Activated CD8-positive, alpha-beta T cell treated with anti-CD3 and anti-CD28 coated beads for 36 hours (primary cell): ENCODE data around the gene PTCD2. TPM values are rescaled to one million over a fixed set of nuclear protein-coding genes. Genes with fewer than 3 reads are reported as not detected.

Source experiments
- ATAC-seq: fragments of 200-7000 bp; cut with Tn5 transposase; one replicate; pipeline ENCODE4 v1.10.0; 2021; ENCODE audit warnings: mild to moderate bottlenecking, moderate library complexity
- CTCF ChIA-PET: fragments of 350-600 bp; sonication (Branson Sonifier 250); formaldehyde crosslinking; loops from one replicate; lab custom pipeline; 2021; ENCODE audit warnings: antibody characterized with exemption; lab: Charles Lee
- POLR2A ChIA-PET: fragments of 350-600 bp; sonication (Branson Sonifier 250); formaldehyde crosslinking; loops from one replicate; lab custom pipeline; 2021; ENCODE audit warnings: antibody characterized with exemption; lab: Charles Lee
- DNase-seq: peaks from one replicate; pipeline ENCODE4 v3.0.0-alpha.2; 2020
- H3K27ac Mint-ChIP-seq: one replicate; pipeline ENCODE4 v1.8.0; 2021; ENCODE audit warnings: mild to moderate bottlenecking, mixed read lengths
- H3K27me3 Mint-ChIP-seq: one replicate; pipeline ENCODE4 v1.8.0; 2021; ENCODE audit warnings: mixed read lengths
- H3K36me3 Mint-ChIP-seq: one replicate; pipeline ENCODE4 v1.8.0; 2021; ENCODE audit warnings: low read depth, mixed read lengths
- H3K4me1 Mint-ChIP-seq: one replicate; pipeline ENCODE4 v1.8.0; 2021; ENCODE audit warnings: low read depth, mixed read lengths
- H3K4me3 Mint-ChIP-seq: one replicate; pipeline ENCODE4 v1.8.0; 2021; ENCODE audit warnings: mild to moderate bottlenecking, moderate library complexity, mixed read lengths
- H3K9me3 Mint-ChIP-seq: one replicate; pipeline ENCODE4 v1.8.0; 2021; ENCODE audit warnings: mixed read lengths
- intact Hi-C: fragments of 100-400 bp; cut with micrococcal nuclease; formaldehyde crosslinking; loops from one replicate; pipeline ENCODE4 v1.10.0; 2022
- total RNA-seq, 2 experiments: library from RNA; stranded (reverse); gene quantifications; one replicate each; pipeline ENCODE4 v1.2.3, GENCODE V29; 2021
- TF ChIP-seq, protein P1 (sequence below): fragments of 200-600 bp; IDR thresholded peaks from one replicate; pipeline ENCODE4 v1.8.0; 2022; ENCODE audit warnings: antibody characterized with exemption, mild to moderate bottlenecking

PTCD2 gene
- total RNA-seq, 2 experiments from 2014 or later: 10.9 to 11.7 TPM

DNA sequence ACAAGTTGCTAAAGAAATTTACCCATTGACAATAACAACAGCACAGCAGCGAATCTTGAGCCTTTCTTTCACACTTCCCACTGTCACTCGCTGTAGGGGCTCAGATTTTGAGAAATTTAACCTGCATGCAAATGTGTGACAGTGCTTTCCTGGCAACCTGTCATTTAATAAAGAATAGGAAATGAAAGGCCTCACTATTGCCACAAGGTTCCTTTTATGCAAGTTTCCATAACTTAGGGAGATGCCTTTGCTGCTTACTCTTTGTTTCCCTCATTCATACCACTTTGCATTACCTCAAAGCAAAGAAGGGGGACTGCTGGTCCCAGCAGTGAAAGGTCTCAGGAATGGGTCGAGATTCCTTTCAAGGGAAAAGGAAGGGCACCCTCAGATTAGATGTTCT lies 49.5 kb downstream of the PTCD2 start:
- Mint-ChIP-seq H3K27ac (no peak overlapping the region), H3K36me3 (peaks cover 12% of the 10 kb centered on the region), H3K9me3 (no peaks in the 10 kb centered on the region), H3K27me3 (no peaks in the 10 kb centered on the region), H3K4me1 (no peaks in the 10 kb centered on the region), H3K4me3 (no peak overlapping the region)
- ChIA-PET CTCF (interaction anchor here (1.1 kb wide), 2 partner anchors 43 to 241 kb away, joined by 3 read pairs; no protein-coding TSS in a partner anchor), POLR2A (no interaction called here)
- no peak for DNase-seq
- intact Hi-C loops: no loop called here
- no peak for ATAC-seq
- TF ChIP-seq, protein P1, sequence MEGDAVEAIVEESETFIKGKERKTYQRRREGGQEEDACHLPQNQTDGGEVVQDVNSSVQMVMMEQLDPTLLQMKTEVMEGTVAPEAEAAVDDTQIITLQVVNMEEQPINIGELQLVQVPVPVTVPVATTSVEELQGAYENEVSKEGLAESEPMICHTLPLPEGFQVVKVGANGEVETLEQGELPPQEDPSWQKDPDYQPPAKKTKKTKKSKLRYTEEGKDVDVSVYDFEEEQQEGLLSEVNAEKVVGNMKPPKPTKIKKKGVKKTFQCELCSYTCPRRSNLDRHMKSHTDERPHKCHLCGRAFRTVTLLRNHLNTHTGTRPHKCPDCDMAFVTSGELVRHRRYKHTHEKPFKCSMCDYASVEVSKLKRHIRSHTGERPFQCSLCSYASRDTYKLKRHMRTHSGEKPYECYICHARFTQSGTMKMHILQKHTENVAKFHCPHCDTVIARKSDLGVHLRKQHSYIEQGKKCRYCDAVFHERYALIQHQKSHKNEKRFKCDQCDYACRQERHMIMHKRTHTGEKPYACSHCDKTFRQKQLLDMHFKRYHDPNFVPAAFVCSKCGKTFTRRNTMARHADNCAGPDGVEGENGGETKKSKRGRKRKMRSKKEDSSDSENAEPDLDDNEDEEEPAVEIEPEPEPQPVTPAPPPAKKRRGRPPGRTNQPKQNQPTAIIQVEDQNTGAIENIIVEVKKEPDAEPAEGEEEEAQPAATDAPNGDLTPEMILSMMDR: no peak

DNA sequence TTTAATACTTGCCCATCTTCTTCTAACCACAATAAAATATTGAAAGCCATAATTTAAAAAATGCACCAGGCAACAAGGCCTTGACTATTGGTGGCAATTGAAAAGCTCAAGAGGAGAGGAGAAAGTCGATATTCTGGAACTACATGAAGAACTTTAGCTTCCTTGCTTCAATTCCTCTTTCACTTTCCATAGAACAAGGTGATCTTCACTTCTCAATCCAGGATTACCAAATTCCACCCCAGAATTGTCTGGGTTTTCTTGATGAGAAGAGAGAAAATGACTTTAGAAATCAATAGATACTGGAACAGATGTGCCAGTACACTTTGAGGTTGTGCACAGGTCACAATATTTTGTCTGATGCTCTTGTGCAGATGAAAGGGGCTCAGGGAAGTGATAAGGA lies 52.2 kb downstream of the PTCD2 start:
- Mint-ChIP-seq H3K36me3 (peaks cover 9% of the 10 kb centered on the region), H3K4me1 (no peaks in the 10 kb centered on the region), H3K27ac (no peak overlapping the region), H3K4me3 (no peak overlapping the region), H3K9me3 (no peaks in the 10 kb centered on the region), H3K27me3 (no peaks in the 10 kb centered on the region)
- no peak for DNase-seq
- POLR2A ChIA-PET: no interaction called here
- intact Hi-C loops: no loop called here
- TF ChIP-seq, protein P1: no peak
- CTCF ChIA-PET: no interaction called here
- no peak for ATAC-seq

DNA sequence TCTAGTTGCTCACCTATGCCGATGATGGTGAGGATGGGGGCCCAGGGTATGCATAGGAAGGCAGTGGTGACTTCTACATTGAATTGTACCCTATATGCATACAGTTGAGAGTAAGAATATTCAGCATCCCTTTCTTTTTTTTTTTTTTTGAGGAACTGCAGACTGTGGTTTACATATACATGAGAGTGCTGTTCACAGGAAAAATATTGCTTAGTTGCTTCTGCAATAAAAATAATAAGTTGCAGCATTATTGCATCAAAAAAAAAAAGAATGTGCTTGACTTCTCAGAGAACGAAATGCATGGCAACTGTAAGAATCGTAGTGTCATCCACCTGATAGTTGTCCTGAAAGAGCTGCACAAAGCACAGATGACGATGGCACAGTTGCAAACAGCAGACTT lies 52.8 kb downstream of the PTCD2 start:
- Mint-ChIP-seq H3K27me3 (peaks cover under 1% of the 10 kb centered on the region), H3K27ac (no peak overlapping the region), H3K4me3 (no peak overlapping the region), H3K36me3 (peaks cover 9% of the 10 kb centered on the region), H3K9me3 (no peaks in the 10 kb centered on the region), H3K4me1 (no peaks in the 10 kb centered on the region)
- ChIA-PET POLR2A (no interaction called here), CTCF (no interaction called here)
- intact Hi-C loops: no loop called here
- no peak for ATAC-seq
- TF ChIP-seq, protein P1: no peak
- DNase-seq: no peak

DNA sequence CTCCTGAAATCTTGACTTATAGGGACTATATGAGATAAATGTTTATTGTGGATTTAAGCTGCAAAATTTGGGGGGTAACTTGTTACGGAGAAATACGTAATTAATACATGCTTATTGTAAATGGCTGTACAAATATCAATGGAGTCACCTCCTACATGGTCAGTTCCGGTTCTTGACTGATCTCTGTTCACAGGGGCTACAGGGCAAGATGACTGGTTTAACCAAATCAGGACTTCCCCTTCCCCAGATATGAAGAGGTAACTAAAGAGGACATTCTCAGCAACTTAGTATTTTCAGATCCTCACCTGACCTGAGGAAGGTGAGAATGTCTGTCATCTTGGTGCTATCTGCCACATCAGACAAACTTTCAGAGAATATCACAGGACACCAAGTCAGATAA lies 54.7 kb downstream of the PTCD2 start:
- intact Hi-C loops: no loop called here
- H3K9me3 Mint-ChIP-seq: no peaks in the 10 kb centered on the region
- CTCF ChIA-PET: interaction anchor here (1.1 to 3.0 kb wide), 2 partner anchors 9 to 149 kb away, joined by 3 to 11 read pairs; no protein-coding TSS in a partner anchor
- no peak overlapping the region for H3K27ac Mint-ChIP-seq
- H3K4me3 Mint-ChIP-seq: no peak overlapping the region
- POLR2A ChIA-PET: no interaction called here
- H3K36me3 Mint-ChIP-seq: peaks cover 7% of the 10 kb centered on the region
- ATAC-seq (no peak), DNase-seq (no peak)
- peaks cover 7% of the 10 kb centered on the region for H3K27me3 Mint-ChIP-seq
- no peaks in the 10 kb centered on the region for H3K4me1 Mint-ChIP-seq
- TF ChIP-seq, protein P1: no peak

DNA sequence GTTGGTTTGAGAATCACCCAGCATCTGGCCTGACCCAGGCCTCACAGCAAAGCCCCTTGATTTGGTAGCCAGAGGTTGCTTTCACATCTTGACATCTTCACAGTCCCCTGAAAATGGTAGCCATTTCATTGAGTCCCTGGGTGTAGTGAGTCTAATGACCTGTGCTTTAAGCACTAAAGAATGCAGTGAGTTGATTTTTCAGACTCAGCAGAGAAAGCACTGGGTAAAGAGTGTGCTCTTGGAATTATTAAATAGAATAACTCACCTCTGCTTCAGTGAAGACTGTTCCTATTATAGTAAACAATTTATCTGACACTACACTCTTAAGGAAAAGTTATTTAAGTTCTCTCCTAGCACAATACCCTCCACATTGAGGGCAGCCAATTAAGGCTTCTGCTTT lies 56.2 kb downstream of the PTCD2 start:
- no peak overlapping the region for H3K27ac Mint-ChIP-seq
- no peaks in the 10 kb centered on the region for H3K4me1 Mint-ChIP-seq
- no peaks in the 10 kb centered on the region for H3K36me3 Mint-ChIP-seq
- H3K9me3 Mint-ChIP-seq: no peaks in the 10 kb centered on the region
- intact Hi-C loops: no loop called here
- DNase-seq (no peak), ATAC-seq (no peak)
- TF ChIP-seq, protein P1: no peak
- POLR2A ChIA-PET: no interaction called here
- H3K4me3 Mint-ChIP-seq: no peak overlapping the region
- CTCF ChIA-PET: interaction anchor here (3.0 kb wide), 1 partner anchor 10 kb away, joined by 11 read pairs; no protein-coding TSS in a partner anchor
- peaks cover 7% of the 10 kb centered on the region for H3K27me3 Mint-ChIP-seq
